PC-9 (cell line): ENCODE results near the gene MADCAM1. TPM values are rescaled to one million over a fixed set of nuclear protein-coding genes. Genes with fewer than 3 reads are reported as not detected.

Experiments
- BruUV-seq: library from RNA; stranded (reverse); fragments of 400-500 nt; replicated peaks from 2 replicates; lab custom pipeline; 2021; lab: Mats Ljungman, UMichigan
- CTCF ChIA-PET: fragments of 300-600 bp; sonication (Branson Sonifier 250); formaldehyde crosslinking; loops from one replicate; lab custom pipeline; 2022; ENCODE audit warnings: antibody characterized with exemption; lab: Charles Lee
- POLR2A ChIA-PET: fragments of 300-600 bp; sonication (Branson Sonifier 250); formaldehyde crosslinking; loops from one replicate; lab custom pipeline; 2022; ENCODE audit warnings: antibody characterized with exemption; ENCODE audit not compliant: unreplicated experiment; lab: Charles Lee
- DNase-seq, 2 experiments: peaks; one replicate each; pipeline versions ENCODE4 v3.0.0 to v3.0.0-alpha.2; 2015 to 2022; ENCODE audit warnings: mixed read lengths in 1 of 2
- H2AFZ ChIP-seq: fragments of 200-600 bp; sonication (generic); 2 replicates; pipeline ENCODE4 v1.8.1; 2017; ENCODE audit warnings: antibody characterized with exemption
- H3F3A ChIP-seq: fragments of 200-600 bp; sonication (generic); 2 replicates; pipeline ENCODE4 v1.8.1; 2017; ENCODE audit warnings: antibody characterized with exemption, mild to moderate bottlenecking, low read depth; ENCODE audit not compliant: insufficient read depth
- H3K27ac ChIP-seq: fragments of 200-600 bp; sonication (generic); 2 replicates; pipeline ENCODE4 v1.6.1; 2016; ENCODE audit warnings: mixed run types
- H3K27me3 ChIP-seq: fragments of 200-600 bp; sonication (generic); 2 replicates; pipeline ENCODE4 v1.6.1; 2016; ENCODE audit warnings: low read depth, mixed run types; ENCODE audit not compliant: insufficient read depth
- H3K36me3 ChIP-seq: fragments of 200-600 bp; sonication (generic); 2 replicates; pipeline ENCODE4 v1.6.1; 2016; ENCODE audit warnings: low read depth, mixed run types
- H3K4me1 ChIP-seq: fragments of 200-600 bp; sonication (generic); replicated peaks from 2 replicates; pipeline ENCODE4 v1.6.1; 2016; ENCODE audit warnings: mixed run types; ENCODE audit not compliant: insufficient read depth
- H3K4me2 ChIP-seq: fragments of 200-600 bp; sonication (generic); 2 replicates; pipeline ENCODE4 v1.6.1; 2017; ENCODE audit warnings: mixed run types
- H3K4me3 ChIP-seq: fragments of 200-600 bp; sonication (generic); 2 replicates; pipeline ENCODE4 v1.6.1; 2016; ENCODE audit warnings: mixed run types
- H3K79me2 ChIP-seq: fragments of 200-600 bp; sonication (generic); 2 replicates; pipeline ENCODE4 v1.6.1; 2017; ENCODE audit warnings: low read depth, mixed run types
- H3K9me2 ChIP-seq: fragments of 200-600 bp; sonication (generic); 2 replicates; pipeline ENCODE4 v1.8.1; 2017; ENCODE audit warnings: mild to moderate bottlenecking; ENCODE audit not compliant: insufficient read depth
- H3K9me3 ChIP-seq: fragments of 200-600 bp; sonication (generic); 2 replicates; pipeline ENCODE4 v1.8.1; 2016; ENCODE audit warnings: low read depth; ENCODE audit not compliant: insufficient read depth
- H4K20me1 ChIP-seq: fragments of 200-600 bp; sonication (generic); 2 replicates; pipeline ENCODE4 v1.8.1; 2017; ENCODE audit not compliant: insufficient read depth
- CTCF ChIP-seq: fragments of 200-600 bp; sonication (generic); conservative IDR thresholded peaks from 2 replicates; pipeline ENCODE4 v1.6.1; 2017; ENCODE audit warnings: mixed run types, antibody characterized with exemption, mild to moderate bottlenecking, moderate library complexity
- EZH2 ChIP-seq: fragments of 200-600 bp; sonication (generic); IDR thresholded peaks from 2 replicates; pipeline ENCODE4 v1.8.0; 2017; ENCODE audit warnings: antibody characterized with exemption, low read depth
- intact Hi-C: fragments of 100-400 bp; cut with micrococcal nuclease; formaldehyde crosslinking; loops from one replicate; pipeline ENCODE4 v1.10.0; 2022; ENCODE audit not compliant: unreplicated experiment
- total RNA-seq: library from RNA; stranded (reverse); gene quantifications from 2 replicates; pipeline ENCODE4 v1.2.3, GENCODE V29; 2021

MADCAM1 gene
- total RNA-seq, 1 experiment from 2014 or later: 1.1 TPM

DNA sequence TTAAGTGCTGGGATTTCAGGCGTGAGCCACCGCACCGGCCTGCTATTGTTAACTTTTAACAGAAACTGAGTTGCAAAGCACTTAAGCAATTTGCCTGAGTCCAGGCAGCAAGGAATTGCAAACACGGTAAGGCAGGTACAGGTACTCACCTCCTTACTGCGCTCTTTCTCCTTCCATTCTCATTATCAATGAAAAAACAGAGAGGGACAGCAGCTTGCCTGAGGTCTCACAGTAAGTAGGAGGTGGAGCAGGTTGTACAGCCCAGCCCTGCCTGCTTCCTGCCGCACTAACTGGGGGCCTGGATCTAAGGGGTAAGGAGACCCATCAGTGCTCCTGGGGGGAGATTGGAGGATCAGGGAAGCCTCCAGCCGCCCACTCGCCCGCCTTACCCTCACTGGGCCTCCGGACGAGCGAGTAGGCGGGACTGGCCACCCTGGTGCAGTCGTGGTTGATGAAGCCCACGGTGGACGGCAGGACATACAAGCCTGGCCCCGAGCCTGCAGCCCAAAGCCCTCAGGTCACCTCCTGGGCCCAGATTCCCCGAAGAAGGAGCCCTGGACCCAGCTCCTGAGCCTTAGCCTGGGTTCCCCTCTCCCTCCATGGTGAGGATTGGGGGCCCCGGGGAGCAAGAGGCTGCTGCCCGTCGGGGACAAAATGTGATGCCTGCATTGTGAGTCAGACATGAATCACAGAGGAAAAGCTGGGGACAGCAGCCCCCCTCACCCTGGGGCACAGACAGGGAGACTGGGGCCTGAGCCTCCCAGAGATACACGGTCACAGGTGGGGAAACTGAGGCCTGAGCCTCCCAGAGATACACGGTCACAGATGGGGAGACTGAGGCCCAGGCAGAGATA, 24.1 kb upstream of the MADCAM1 start:
- no peaks in the 10 kb centered on the region for H3K79me2 ChIP-seq
- POLR2A ChIA-PET: no interaction called here
- intact Hi-C loops: no loop called here
- BruUV-seq: no TSS peak
- H3K9me3 ChIP-seq: no peaks in the 10 kb centered on the region
- no peaks in the 10 kb centered on the region for H3F3A ChIP-seq
- CTCF ChIA-PET: no interaction called here
- H3K36me3 ChIP-seq: no peaks in the 10 kb centered on the region
- no peak for DNase-seq
- H3K4me3 ChIP-seq: no peak overlapping the region
- peaks cover 16% of the 10 kb centered on the region; the same call in 1 of the 2 replicates for H3K27me3 ChIP-seq
- no peak overlapping the region for H2AFZ ChIP-seq
- H3K9me2 ChIP-seq: no peaks in the 10 kb centered on the region
- TF ChIP-seq CTCF (no peak), EZH2 (no peak)
- no peak overlapping the region for H3K4me2 ChIP-seq
- H3K27ac ChIP-seq: no peak overlapping the region
- H4K20me1 ChIP-seq: no peaks in the 10 kb centered on the region
- H3K4me1 ChIP-seq: no peaks in the 10 kb centered on the region

- ChIA-PET CTCF (no interaction called here), POLR2A (no interaction called here)
- H2AFZ ChIP-seq: no peak overlapping the region
- no peak overlapping the region for H3K4me3 ChIP-seq
- no peak overlapping the region for H3K4me2 ChIP-seq
- no TSS peak for BruUV-seq
- H3K27me3 ChIP-seq: no peaks in the 10 kb centered on the region
- intact Hi-C loops: no loop called here
- no peak overlapping the region for H3K27ac ChIP-seq
- TF ChIP-seq CTCF (no peak), EZH2 (no peak)
- H3K36me3 ChIP-seq: no peaks in the 10 kb centered on the region
- no peaks in the 10 kb centered on the region for H3K9me2 ChIP-seq
- no peak for DNase-seq
- H3K9me3 ChIP-seq: no peaks in the 10 kb centered on the region
- H4K20me1 ChIP-seq: no peaks in the 10 kb centered on the region
- no peaks in the 10 kb centered on the region for H3F3A ChIP-seq
- H3K4me1 ChIP-seq: no peaks in the 10 kb centered on the region
- H3K79me2 ChIP-seq: no peaks in the 10 kb centered on the region
Observed at GRCh38 chr19:474126-475078, 21.9 kb upstream of the MADCAM1 start.

DNA sequence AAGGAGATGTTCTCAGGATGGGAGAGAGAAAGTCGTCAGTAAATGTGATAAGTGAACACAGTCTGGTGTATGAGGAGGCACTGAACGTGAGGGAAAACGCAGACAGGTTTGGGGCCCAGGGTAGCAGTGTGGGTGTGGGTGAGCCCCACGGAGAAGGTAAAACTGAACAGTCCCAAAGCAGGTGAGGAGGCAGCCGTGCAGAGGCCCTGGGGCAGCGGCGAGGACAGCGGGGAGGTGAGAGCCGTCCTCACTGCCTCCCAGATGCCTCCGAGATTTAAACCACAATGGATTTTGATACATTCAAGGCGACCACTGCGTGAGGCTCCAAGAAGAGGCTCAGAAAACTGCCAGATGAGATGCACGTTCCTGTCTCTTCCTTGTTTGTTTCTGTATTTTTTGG, 20.9 kb upstream of the MADCAM1 start:
- H3K4me2 ChIP-seq: no peak overlapping the region
- H3K9me3 ChIP-seq: no peaks in the 10 kb centered on the region
- H4K20me1 ChIP-seq: no peaks in the 10 kb centered on the region
- H3K4me1 ChIP-seq: no peaks in the 10 kb centered on the region
- H3F3A ChIP-seq: peaks cover 7% of the 10 kb centered on the region; the same call in 1 of the 2 replicates
- BruUV-seq: no TSS peak
- intact Hi-C loops: no loop called here
- no peak for DNase-seq
- H3K79me2 ChIP-seq: no peaks in the 10 kb centered on the region
- no peak overlapping the region for H3K4me3 ChIP-seq
- no peaks in the 10 kb centered on the region for H3K36me3 ChIP-seq
- H3K9me2 ChIP-seq: no peaks in the 10 kb centered on the region
- no peaks in the 10 kb centered on the region for H3K27me3 ChIP-seq
- TF ChIP-seq CTCF (no peak), EZH2 (no peak)
- CTCF ChIA-PET: no interaction called here
- no peak overlapping the region for H3K27ac ChIP-seq
- POLR2A ChIA-PET: no interaction called here
- no peak overlapping the region for H2AFZ ChIP-seq
